Body of pancreas (tissue), 4 donors: Measurements from ENCODE around the gene FUBP3. TPM values are rescaled to one million over a fixed set of nuclear protein-coding genes. Genes with fewer than 3 reads are reported as not detected.

Experiments used
- ATAC-seq: fragments of 150-250 bp; one replicate; pipeline ENCODE4 v1.9.1; 2016
- DNase-seq, 4 donors: peaks; one replicate each; pipeline ENCODE4 v3.0.0-alpha.2; 2019
- H3K27ac ChIP-seq, 4 donors: fragments of 200-600 bp; sonication (generic); 1 replicate in 3 of 4; 2 replicates in 1 of 4; pipeline versions ENCODE4 v1.5.1 to v1.6.1; 2016 to 2019; ENCODE audit warnings: mild to moderate bottlenecking in 1 of 4, mixed read lengths in 1 of 4, moderate library complexity in 1 of 4
- H3K27me3 ChIP-seq, 2 donors: fragments of 200-600 bp; sonication (generic); one replicate each; pipeline ENCODE4 v1.6.0; 2016; ENCODE audit warnings: mild to moderate bottlenecking in 1 of 2
- H3K36me3 ChIP-seq, 2 donors: fragments of 200-600 bp; sonication (generic); replicated peaks in 1 of 2; 2 replicates each; pipeline ENCODE4 v1.5.1; 2016; ENCODE audit warnings: low read depth in 2 of 2; ENCODE audit not compliant: insufficient read depth in 1 of 2
- H3K4me1 ChIP-seq: fragments of 200-600 bp; sonication (generic); one replicate; pipeline ENCODE4 v1.6.0; 2016
- H3K4me3 ChIP-seq, 2 donors: fragments of 200-600 bp; sonication (generic); 1 replicate in 1 of 2; 2 replicates in 1 of 2; pipeline ENCODE4 v1.5.1; 2016 to 2019
- H3K9me3 ChIP-seq, 3 donors: fragments of 200-600 bp; sonication (generic); 1 replicate in 2 of 3; 2 replicates in 1 of 3; pipeline ENCODE4 v1.5.1; 2016
- POLR2A ChIP-seq, 3 donors: fragments of 450-650 bp; IDR thresholded peaks; one replicate each; pipeline ENCODE4 v1.6.1; 2016; ENCODE audit warnings: antibody characterized with exemption in 3 of 3, mild to moderate bottlenecking in 2 of 3
- WGBS, 2 donors: methylation state at CpG; one replicate each; pipeline ENCODE4 v1.1.5; 2017; 5-methylcytosine and 5-hydroxymethylcytosine counted together
- intact Hi-C: fragments of 100-400 bp; cut with DNase I; formaldehyde crosslinking; loops from one replicate; pipeline ENCODE4 v1.15.1; 2023
- total RNA-seq, 2 donors: library from RNA; depleted of rRNA; stranded (reverse); fragments of >200 nt; gene quantifications; one replicate each; pipeline ENCODE4 v1.1.0, GENCODE V29; 2016
- TF ChIP-seq, protein P1 (sequence below), 7 experiments: fragments of 450-650 bp in 4 of 7; fragments of 200-600 bp in 3 of 7; sonication (generic) in 3 of 7; IDR thresholded peaks; one replicate each; pipeline ENCODE4 v1.5.1; 2016 to 2019; ENCODE audit warnings: antibody characterized with exemption in 7 of 7

The FUBP3 gene
- total RNA-seq, 2 donors from 2014 or later: 16.6 to 30.3 TPM

DNA sequence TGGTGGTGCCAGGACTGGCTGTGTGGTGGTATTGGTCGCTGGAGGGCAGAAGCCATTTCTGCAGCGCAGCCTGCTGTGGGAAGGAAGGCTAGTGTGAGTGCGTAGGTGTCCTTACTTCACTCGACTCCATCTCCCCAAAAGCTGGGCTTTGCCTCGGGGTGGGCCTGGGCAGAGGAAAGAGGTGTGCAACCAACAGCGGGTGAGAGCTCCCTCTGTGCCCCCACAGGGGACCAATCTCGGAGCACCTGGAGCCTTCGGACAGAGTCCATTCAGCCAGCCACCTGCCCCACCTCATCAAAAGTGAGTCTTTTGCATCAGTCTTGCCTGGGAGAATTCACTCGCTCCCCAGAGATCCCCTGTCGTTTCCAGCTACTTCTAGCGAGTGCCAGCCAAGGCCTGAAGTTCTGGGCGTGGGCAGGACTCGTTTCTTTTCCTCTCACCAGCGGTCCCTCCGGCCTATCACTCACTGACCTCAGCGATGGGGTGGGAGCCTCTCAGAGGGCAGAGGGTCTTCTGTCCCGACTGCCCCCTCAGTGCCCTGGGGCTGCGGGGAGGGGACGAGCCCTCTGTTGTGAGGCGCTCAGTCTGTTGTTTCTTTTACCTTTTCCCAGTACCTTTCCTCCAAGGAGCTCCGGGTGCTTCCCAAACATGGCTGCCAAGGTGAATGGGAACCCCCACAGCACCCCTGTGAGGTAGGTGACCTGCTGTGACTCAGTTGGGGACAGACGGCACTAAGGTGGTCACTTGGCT lies 52.1 kb downstream of the FUBP3 start:
- Histone ChIP-seq H3K36me3 (peaks cover 14 to 32% of the 10 kb centered on the region in 2 donors), H3K27ac (no peak overlapping the region), H3K4me1 (no peaks in the 10 kb centered on the region), H3K27me3 (no peaks in the 10 kb centered on the region), H3K4me3 (no peak overlapping the region), H3K9me3 (no peaks in the 10 kb centered on the region)
- intact Hi-C loops: no loop called here
- 93% methylated on average over 21 to 22 of the region's 22 CpGs for whole genome bisulfite sequencing, 2 donors
- no peak for DNase-seq
- no peak for ATAC-seq
- no peak for TF ChIP-seq POLR2A (IDR thresholded peaks at IDR 0.05)
- TF ChIP-seq, protein P1, sequence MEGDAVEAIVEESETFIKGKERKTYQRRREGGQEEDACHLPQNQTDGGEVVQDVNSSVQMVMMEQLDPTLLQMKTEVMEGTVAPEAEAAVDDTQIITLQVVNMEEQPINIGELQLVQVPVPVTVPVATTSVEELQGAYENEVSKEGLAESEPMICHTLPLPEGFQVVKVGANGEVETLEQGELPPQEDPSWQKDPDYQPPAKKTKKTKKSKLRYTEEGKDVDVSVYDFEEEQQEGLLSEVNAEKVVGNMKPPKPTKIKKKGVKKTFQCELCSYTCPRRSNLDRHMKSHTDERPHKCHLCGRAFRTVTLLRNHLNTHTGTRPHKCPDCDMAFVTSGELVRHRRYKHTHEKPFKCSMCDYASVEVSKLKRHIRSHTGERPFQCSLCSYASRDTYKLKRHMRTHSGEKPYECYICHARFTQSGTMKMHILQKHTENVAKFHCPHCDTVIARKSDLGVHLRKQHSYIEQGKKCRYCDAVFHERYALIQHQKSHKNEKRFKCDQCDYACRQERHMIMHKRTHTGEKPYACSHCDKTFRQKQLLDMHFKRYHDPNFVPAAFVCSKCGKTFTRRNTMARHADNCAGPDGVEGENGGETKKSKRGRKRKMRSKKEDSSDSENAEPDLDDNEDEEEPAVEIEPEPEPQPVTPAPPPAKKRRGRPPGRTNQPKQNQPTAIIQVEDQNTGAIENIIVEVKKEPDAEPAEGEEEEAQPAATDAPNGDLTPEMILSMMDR (IDR thresholded peaks at IDR 0.05): no peak

GRCh38 chr9:130632081-130632710 lies 52.8 kb downstream of the FUBP3 start:
- no peaks in the 10 kb centered on the region for H3K4me1 ChIP-seq
- ATAC-seq: no peak
- H3K27me3 ChIP-seq: no peaks in the 10 kb centered on the region
- H3K9me3 ChIP-seq: no peaks in the 10 kb centered on the region
- TF ChIP-seq POLR2A (IDR thresholded peaks at IDR 0.05): no peak
- TF ChIP-seq, protein P1 (IDR thresholded peaks at IDR 0.05): no peak
- WGBS, 2 donors: 95% methylated on average over 2 to 13 of the region's 13 CpGs
- no peak overlapping the region for H3K27ac ChIP-seq
- intact Hi-C loops: no loop called here
- no peak overlapping the region for H3K4me3 ChIP-seq
- DNase-seq: no peak
- peaks cover 18 to 31% of the 10 kb centered on the region in 2 donors for H3K36me3 ChIP-seq

DNA sequence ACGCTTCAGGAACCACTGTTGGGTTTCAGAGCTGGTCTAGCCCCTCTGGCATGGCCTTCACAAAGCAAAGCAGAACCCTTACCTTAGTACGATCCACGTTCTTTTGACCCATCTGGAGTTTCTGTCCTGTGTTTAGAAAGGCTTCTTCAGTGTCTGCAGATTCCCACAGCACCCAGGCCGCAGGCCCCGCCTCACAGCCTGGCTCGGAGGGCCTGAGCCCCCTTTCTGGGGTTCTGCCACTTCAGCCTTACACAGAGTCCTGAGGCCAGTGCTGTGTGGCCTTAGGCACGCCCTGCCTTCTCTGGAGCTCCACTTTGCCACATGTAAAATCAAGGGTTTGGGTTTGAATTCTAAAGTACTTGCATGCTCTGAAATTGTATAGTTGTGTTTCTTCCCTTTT lies 53.5 kb downstream of the FUBP3 start:
- no peaks in the 10 kb centered on the region for H3K27me3 ChIP-seq
- intact Hi-C loops: no loop called here
- H3K36me3 ChIP-seq: peaks cover 18 to 31% of the 10 kb centered on the region in 2 donors
- no peak for DNase-seq
- 93 to 97% methylated on average over 7 of the region's 7 CpGs for WGBS, 2 donors
- no peak overlapping the region for H3K4me3 ChIP-seq
- no peak overlapping the region for H3K27ac ChIP-seq
- no peaks in the 10 kb centered on the region for H3K4me1 ChIP-seq
- no peak for ATAC-seq
- H3K9me3 ChIP-seq: no peaks in the 10 kb centered on the region
- TF ChIP-seq, protein P1 (IDR thresholded peaks at IDR 0.05): no peak
- no peak for TF ChIP-seq POLR2A (IDR thresholded peaks at IDR 0.05)

GRCh38 chr9:130633336-130634190 lies 54.2 kb downstream of the FUBP3 start:
- DNase-seq (no peak), ATAC-seq (no peak)
- H3K36me3 ChIP-seq: peaks cover 18 to 31% of the 10 kb centered on the region in 2 donors
- intact Hi-C loops: no loop called here
- H3K9me3 ChIP-seq: no peaks in the 10 kb centered on the region
- no peak overlapping the region for H3K27ac ChIP-seq
- no peak overlapping the region for H3K4me3 ChIP-seq
- TF ChIP-seq POLR2A (IDR thresholded peaks at IDR 0.05): no peak
- TF ChIP-seq, protein P1 (IDR thresholded peaks at IDR 0.05): no peak
- no peaks in the 10 kb centered on the region for H3K27me3 ChIP-seq
- H3K4me1 ChIP-seq: no peaks in the 10 kb centered on the region
- 90 to 98% methylated on average over 17 to 25 of the region's 25 CpGs for WGBS, 2 donors
